SH-SY5Y (cell line): ENCODE results near the gene RBMS3.

Source experiments
- GATA2 ChIP-seq: IDR thresholded peaks from 2 replicates; pipeline ENCODE4 v1.6.1; 2011; ENCODE audit warnings: mild to moderate bottlenecking, low read depth, low read length
- GATA3 ChIP-seq: IDR thresholded peaks from 2 replicates; pipeline ENCODE4 v1.6.1; 2011; ENCODE audit warnings: low read depth, mild to moderate bottlenecking, low read length, moderate library complexity

DNA sequence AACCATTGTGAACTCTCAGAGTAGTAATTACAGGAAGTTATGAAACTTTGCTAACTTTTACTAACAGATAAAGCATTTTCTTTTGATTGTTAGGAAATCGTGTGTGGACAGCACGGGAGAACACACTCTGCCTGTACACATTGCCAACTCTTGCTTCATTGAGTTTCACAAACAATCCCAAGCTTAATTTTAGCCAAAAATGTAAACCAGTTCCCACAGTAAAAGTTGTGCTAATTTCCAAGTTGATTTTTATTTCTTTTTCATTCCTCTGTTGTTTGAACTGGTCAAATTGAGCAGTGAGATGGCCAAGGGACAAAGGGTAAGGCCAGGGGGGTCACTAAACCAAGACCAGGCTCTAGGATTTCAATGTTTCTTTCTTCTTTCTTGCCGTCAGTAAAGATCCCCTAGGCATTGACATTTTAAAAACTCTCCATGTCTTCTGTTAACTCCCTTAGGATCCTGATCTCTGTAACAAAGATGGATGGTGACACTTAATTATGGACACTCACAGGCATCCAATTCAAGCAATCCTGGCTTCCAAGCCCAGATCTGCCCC lies 414.9 kb downstream of the RBMS3 start:
- TF ChIP-seq GATA3 (no peak), GATA2 (no peak)
